Measurements from ENCODE around the gene ZCCHC10. TPM values are rescaled to one million over a fixed set of nuclear protein-coding genes. Genes with fewer than 3 reads are reported as not detected.
"Not testable (repeated sequence)": the region's sequence is repeated elsewhere in the genome, so short reads cannot be mapped to it uniquely, and the experiment has no call there.

ZCCHC10 gene
- total RNA-seq, 1 donor: 25.2 TPM

- peak overlapping the region; percentile 97 for H3K4me3 ChIP-seq (ENCODE audit: low read length)
Observed at GRCh38 chr5:133026664-133027153, 360 bp upstream of the ZCCHC10 start.

GRCh38 chr5:133019471-133019870 lies 6.9 kb downstream of the ZCCHC10 start:
- H3K9me3 ChIP-seq (ENCODE audit: low read depth, low read length); H3K4me3 ChIP-seq (ENCODE audit: low read length); H3K4me1 ChIP-seq (ENCODE audit: insufficient read depth, low read length): not testable (repeated sequence)

More at GRCh38 chr5:133026664-133027153, 360 bp upstream of the ZCCHC10 start:
- no peaks in the 10 kb centered on the region for H3K27me3 ChIP-seq (ENCODE audit: insufficient read depth, low read length)
- peaks cover 17% of the 10 kb centered on the region for H3K4me1 ChIP-seq (ENCODE audit: insufficient read depth, low read length)
- no peaks in the 10 kb centered on the region for H3K9me3 ChIP-seq (ENCODE audit: low read depth, low read length)

DNA sequence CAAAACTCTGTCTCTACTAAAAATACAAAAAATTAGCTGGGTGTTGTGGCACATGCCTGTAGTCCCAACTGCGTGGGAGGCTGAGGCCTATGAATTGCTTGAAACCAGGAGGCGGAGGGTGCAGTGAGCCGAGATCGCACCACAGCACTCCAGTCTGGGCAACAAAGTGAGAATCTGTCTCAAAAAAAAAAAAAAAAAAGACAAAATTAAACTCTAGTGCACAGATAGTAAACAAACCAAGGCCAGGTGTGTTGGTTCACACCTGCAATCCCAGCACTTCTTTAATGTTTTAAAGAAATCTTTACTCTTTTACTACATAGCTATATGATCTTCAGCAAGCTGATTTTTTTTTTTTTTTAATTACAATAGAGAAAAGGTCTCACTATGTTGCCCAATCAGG lies 8.4 kb downstream of the ZCCHC10 start:
- no peaks in the 10 kb centered on the region for H3K9me3 ChIP-seq (ENCODE audit: low read depth, low read length)
- no peaks in the 10 kb centered on the region for H3K27me3 ChIP-seq (ENCODE audit: insufficient read depth, low read length)
- no peak overlapping the region for H3K4me3 ChIP-seq (ENCODE audit: low read length)
- H3K4me1 ChIP-seq (ENCODE audit: insufficient read depth, low read length): no peaks in the 10 kb centered on the region

More at GRCh38 chr5:133019471-133019870, 6.9 kb downstream of the ZCCHC10 start:
- H3K27me3 ChIP-seq (ENCODE audit: insufficient read depth, low read length): not testable (repeated sequence)

GRCh38 chr5:133015466-133015865 lies 10.9 kb downstream of the ZCCHC10 start:
- Histone ChIP-seq H3K27me3 (ENCODE audit: insufficient read depth, low read length) (no peaks in the 10 kb centered on the region), H3K4me3 (ENCODE audit: low read length) (no peak overlapping the region), H3K9me3 (ENCODE audit: low read depth, low read length) (no peaks in the 10 kb centered on the region), H3K4me1 (ENCODE audit: insufficient read depth, low read length) (no peaks in the 10 kb centered on the region)

GRCh38 chr5:133008455-133008854 lies 17.9 kb downstream of the ZCCHC10 start:
- H3K4me1 ChIP-seq (ENCODE audit: insufficient read depth, low read length); H3K9me3 ChIP-seq (ENCODE audit: low read depth, low read length); H3K27me3 ChIP-seq (ENCODE audit: insufficient read depth, low read length); H3K4me3 ChIP-seq (ENCODE audit: low read length): not testable (repeated sequence)

GRCh38 chr5:133006653-133007052 lies 19.7 kb downstream of the ZCCHC10 start:
- H3K27me3 ChIP-seq (ENCODE audit: insufficient read depth, low read length): no peaks in the 10 kb centered on the region
- H3K4me1 ChIP-seq (ENCODE audit: insufficient read depth, low read length): no peaks in the 10 kb centered on the region
- H3K4me3 ChIP-seq (ENCODE audit: low read length): no peak overlapping the region
- no peaks in the 10 kb centered on the region for H3K9me3 ChIP-seq (ENCODE audit: low read depth, low read length)

DNA sequence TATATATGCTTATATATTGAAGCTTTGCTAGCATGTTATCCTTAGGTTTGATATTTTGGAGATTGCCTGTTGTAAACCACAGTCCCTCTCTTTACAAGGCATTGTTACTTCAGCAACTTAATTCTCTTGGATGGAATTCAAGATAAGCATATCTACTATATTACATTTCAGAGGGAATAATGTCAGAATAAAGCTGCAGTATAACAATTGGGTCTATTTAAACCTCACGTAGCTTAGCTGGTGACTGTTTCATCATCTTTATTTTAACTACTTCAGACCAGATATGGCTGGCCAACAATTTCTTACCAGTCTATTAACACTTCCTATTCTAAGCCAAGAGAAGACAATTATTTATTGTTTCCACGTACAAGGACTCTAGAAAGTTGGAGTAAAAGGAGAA lies 27.1 kb downstream of the ZCCHC10 start:
- H3K4me3 ChIP-seq (ENCODE audit: low read length): no peak overlapping the region
- H3K4me1 ChIP-seq (ENCODE audit: insufficient read depth, low read length): no peaks in the 10 kb centered on the region
- no peaks in the 10 kb centered on the region for H3K27me3 ChIP-seq (ENCODE audit: insufficient read depth, low read length)
- H3K9me3 ChIP-seq (ENCODE audit: low read depth, low read length): no peaks in the 10 kb centered on the region

- Histone ChIP-seq H3K4me1 (ENCODE audit: insufficient read depth, low read length) (no peaks in the 10 kb centered on the region), H3K4me3 (ENCODE audit: low read length) (no peak overlapping the region), H3K27me3 (ENCODE audit: insufficient read depth, low read length) (no peaks in the 10 kb centered on the region), H3K9me3 (ENCODE audit: low read depth, low read length) (no peaks in the 10 kb centered on the region)
Observed at GRCh38 chr5:132998556-132998955, 27.8 kb downstream of the ZCCHC10 start.

- Histone ChIP-seq H3K4me1 (ENCODE audit: insufficient read depth, low read length) (no peaks in the 10 kb centered on the region), H3K27me3 (ENCODE audit: insufficient read depth, low read length) (no peaks in the 10 kb centered on the region), H3K9me3 (ENCODE audit: low read depth, low read length) (no peaks in the 10 kb centered on the region), H3K4me3 (ENCODE audit: low read length) (no peak overlapping the region)
Observed at GRCh38 chr5:132996307-132996706, 30.0 kb downstream of the ZCCHC10 start.

GRCh38 chr5:132987531-132988408 lies 38.6 kb downstream of the ZCCHC10 start:
- H3K4me1 ChIP-seq (ENCODE audit: insufficient read depth, low read length): no peaks in the 10 kb centered on the region
- H3K9me3 ChIP-seq (ENCODE audit: low read depth, low read length): no peaks in the 10 kb centered on the region
- H3K4me3 ChIP-seq (ENCODE audit: low read length): no peak overlapping the region
- no peaks in the 10 kb centered on the region for H3K27me3 ChIP-seq (ENCODE audit: insufficient read depth, low read length)

GRCh38 chr5:132982971-132983370 lies 43.4 kb downstream of the ZCCHC10 start:
- not testable (repeated sequence) for H3K9me3 ChIP-seq (ENCODE audit: low read depth, low read length); H3K27me3 ChIP-seq (ENCODE audit: insufficient read depth, low read length); H3K4me3 ChIP-seq (ENCODE audit: low read length); H3K4me1 ChIP-seq (ENCODE audit: insufficient read depth, low read length)

- H3K9me3 ChIP-seq (ENCODE audit: low read depth, low read length): no peaks in the 10 kb centered on the region
- H3K27me3 ChIP-seq (ENCODE audit: insufficient read depth, low read length): no peaks in the 10 kb centered on the region
- H3K4me1 ChIP-seq (ENCODE audit: insufficient read depth, low read length): no peaks in the 10 kb centered on the region
Observed at GRCh38 chr5:132981288-132981687, 45.1 kb downstream of the ZCCHC10 start.

GRCh38 chr5:132979976-132980375 lies 46.4 kb downstream of the ZCCHC10 start:
- H3K9me3 ChIP-seq (ENCODE audit: low read depth, low read length): no peaks in the 10 kb centered on the region
- H3K4me3 ChIP-seq (ENCODE audit: low read length): no peak overlapping the region
- H3K27me3 ChIP-seq (ENCODE audit: insufficient read depth, low read length): no peaks in the 10 kb centered on the region
- no peaks in the 10 kb centered on the region for H3K4me1 ChIP-seq (ENCODE audit: insufficient read depth, low read length)

More at GRCh38 chr5:132981288-132981687, 45.1 kb downstream of the ZCCHC10 start:
- no peak overlapping the region for H3K4me3 ChIP-seq (ENCODE audit: low read length)

DNA sequence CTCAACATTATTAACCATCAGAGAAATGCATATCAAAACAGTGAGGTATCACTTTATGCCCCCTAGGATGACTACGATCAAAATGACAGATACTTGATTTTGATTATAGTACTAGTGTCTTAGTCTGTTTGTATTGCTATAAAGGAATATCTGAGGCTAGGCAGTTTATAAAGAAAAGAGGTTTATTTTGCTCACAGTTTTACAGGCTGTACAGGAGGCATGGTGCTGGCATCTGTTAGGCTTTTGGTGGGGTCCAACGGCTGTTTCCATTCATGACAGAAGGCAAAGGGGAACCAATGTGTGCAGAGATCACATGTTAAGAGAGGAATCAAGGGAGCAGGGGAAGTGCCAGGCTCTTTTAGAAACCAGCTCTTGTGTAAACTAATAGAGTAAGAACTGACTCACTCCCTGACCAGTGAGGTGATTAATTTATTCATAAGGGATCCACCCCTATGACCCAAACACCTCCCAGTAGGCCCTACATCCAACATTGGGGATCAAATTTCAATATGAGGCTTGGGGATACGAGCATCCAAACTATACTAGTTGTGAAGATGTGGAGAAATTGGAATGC lies 46.9 kb downstream of the ZCCHC10 start:
- H3K4me1 ChIP-seq (ENCODE audit: insufficient read depth, low read length): no peaks in the 10 kb centered on the region
- no peak overlapping the region for H3K4me3 ChIP-seq (ENCODE audit: low read length)
- no peaks in the 10 kb centered on the region for H3K27me3 ChIP-seq (ENCODE audit: insufficient read depth, low read length)
- no peaks in the 10 kb centered on the region for H3K9me3 ChIP-seq (ENCODE audit: low read depth, low read length)

DNA sequence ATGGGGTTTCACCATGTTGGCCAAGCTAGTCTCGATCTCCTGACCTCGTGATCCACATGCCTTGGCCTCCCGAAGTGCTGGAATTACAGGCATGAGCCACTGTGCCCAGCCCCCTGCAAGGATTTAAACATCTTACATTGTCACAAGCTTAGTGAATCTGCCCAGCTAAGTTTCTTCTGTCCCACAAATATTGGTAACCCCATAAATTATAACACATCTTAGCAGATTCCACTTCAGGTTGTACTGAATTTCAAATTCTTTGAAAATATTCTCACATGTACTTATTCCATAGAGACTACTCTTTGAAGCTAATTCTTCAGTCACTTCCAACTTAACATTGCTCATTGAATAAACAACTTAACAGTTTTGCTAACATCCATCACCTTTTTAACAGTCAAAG lies 49.5 kb downstream of the ZCCHC10 start:
- H3K4me1 ChIP-seq (ENCODE audit: insufficient read depth, low read length): no peaks in the 10 kb centered on the region
- H3K27me3 ChIP-seq (ENCODE audit: insufficient read depth, low read length): no peaks in the 10 kb centered on the region
- no peak overlapping the region for H3K4me3 ChIP-seq (ENCODE audit: low read length)
- H3K9me3 ChIP-seq (ENCODE audit: low read depth, low read length): no peaks in the 10 kb centered on the region

GRCh38 chr5:132972436-132972828 lies 53.9 kb downstream of the ZCCHC10 start:
- H3K4me3 ChIP-seq (ENCODE audit: low read length); H3K27me3 ChIP-seq (ENCODE audit: insufficient read depth, low read length); H3K4me1 ChIP-seq (ENCODE audit: insufficient read depth, low read length); H3K9me3 ChIP-seq (ENCODE audit: low read depth, low read length): not testable (repeated sequence)

Data from mononuclear cell (primary cell).